ENCODE data around the gene RRAD. TPM values are rescaled to one million over a fixed set of nuclear protein-coding genes. Genes with fewer than 3 reads are reported as not detected.

Gene RRAD
- total and polyA plus RNA-seq, 4 donors = 31.8 to 42.3 (median 35.7) TPM

GRCh38 chr16:66891797-66892196 is 33.5 kb downstream of the RRAD start:
- no peak for TF ChIP-seq CTCF (IDR thresholded peaks at IDR 0.05; ENCODE audit: control extremely low read depth, extremely low read depth)
- WGBS, 2 donors = 94 to 96% methylated on average over 6 of the region's 6 CpGs
- Histone ChIP-seq H3K27me3 (ENCODE audit: control insufficient read depth in 3 of 3, insufficient read depth in 3 of 3, low read length in 2 of 3) (no peaks in the 10 kb centered on the region), H3K9me3 (ENCODE audit: control insufficient read depth in 4 of 4, insufficient read depth in 3 of 4, low read length in 3 of 4) (no peaks in the 10 kb centered on the region), H3K4me1 (ENCODE audit: control insufficient read depth in 5 of 5, insufficient read depth in 5 of 5, low read length in 5 of 5) (peaks cover 0 to 2% (median 0%) of the 10 kb centered on the region in 5 donors), H3K9ac (ENCODE audit: insufficient read depth in 1 of 2, low read length in 2 of 2) (no peak overlapping the region), H3K36me3 (ENCODE audit: control insufficient read depth in 4 of 4, insufficient read depth in 4 of 4, low read length in 4 of 4) (peaks cover 0 to 2% (median under 1%) of the 10 kb centered on the region in 4 donors), H3K27ac (ENCODE audit: low read depth in 1 of 2, low read length in 1 of 2) (no peak overlapping the region), H3K4me3 (no peak overlapping the region)
- ATAC-seq (ENCODE audit: insufficient read depth, low FRiP score) (no peak), DNase-seq (no peak)

GRCh38 chr16:66891360-66891759 is 34.0 kb downstream of the RRAD start:
- DNase-seq = no peak
- WGBS, 2 donors = 88 to 91% methylated on average over 4 of the region's 4 CpGs
- no peak for ATAC-seq (ENCODE audit: insufficient read depth, low FRiP score)
- Histone ChIP-seq H3K9ac (ENCODE audit: insufficient read depth in 1 of 2, low read length in 2 of 2) (no peak overlapping the region), H3K36me3 (ENCODE audit: control insufficient read depth in 4 of 4, insufficient read depth in 4 of 4, low read length in 4 of 4) (peaks cover 0 to 6% (median 2%) of the 10 kb centered on the region in 4 donors), H3K27ac (ENCODE audit: low read depth in 1 of 2, low read length in 1 of 2) (no peak overlapping the region), H3K4me3 (no peak overlapping the region), H3K4me1 (ENCODE audit: control insufficient read depth in 5 of 5, insufficient read depth in 5 of 5, low read length in 5 of 5) (peaks cover 0 to 2% (median 2%) of the 10 kb centered on the region in 5 donors), H3K27me3 (ENCODE audit: control insufficient read depth in 3 of 3, insufficient read depth in 3 of 3, low read length in 2 of 3) (no peaks in the 10 kb centered on the region), H3K9me3 (ENCODE audit: control insufficient read depth in 4 of 4, insufficient read depth in 3 of 4, low read length in 3 of 4) (no peaks in the 10 kb centered on the region)
- TF ChIP-seq CTCF (IDR thresholded peaks at IDR 0.05; ENCODE audit: control extremely low read depth, extremely low read depth) = no peak

- Histone ChIP-seq H3K4me1 (ENCODE audit: control insufficient read depth in 5 of 5, insufficient read depth in 5 of 5, low read length in 5 of 5) (peaks cover 0 to 2% (median 2%) of the 10 kb centered on the region in 5 donors), H3K27ac (ENCODE audit: low read depth in 1 of 2, low read length in 1 of 2) (no peak overlapping the region), H3K4me3 (no peak overlapping the region), H3K9ac (ENCODE audit: insufficient read depth in 1 of 2, low read length in 2 of 2) (no peak overlapping the region), H3K27me3 (ENCODE audit: control insufficient read depth in 3 of 3, insufficient read depth in 3 of 3, low read length in 2 of 3) (no peaks in the 10 kb centered on the region), H3K36me3 (ENCODE audit: control insufficient read depth in 4 of 4, insufficient read depth in 4 of 4, low read length in 4 of 4) (peaks cover 0 to 9% (median 3%) of the 10 kb centered on the region in 4 donors), H3K9me3 (ENCODE audit: control insufficient read depth in 4 of 4, insufficient read depth in 3 of 4, low read length in 3 of 4) (no peaks in the 10 kb centered on the region)
- 91 to 92% methylated on average over 2 of the region's 2 CpGs for WGBS, 2 donors
- no peak for TF ChIP-seq CTCF (IDR thresholded peaks at IDR 0.05; ENCODE audit: control extremely low read depth, extremely low read depth)
- no peak for ATAC-seq (ENCODE audit: insufficient read depth, low FRiP score)
- no peak for DNase-seq
These were observed 34.5 kb downstream of the RRAD start for GRCh38 chr16:66890799-66891198.

GRCh38 chr16:66889622-66890021 is 35.7 kb downstream of the RRAD start:
- Histone ChIP-seq H3K36me3 (ENCODE audit: control insufficient read depth in 4 of 4, insufficient read depth in 4 of 4, low read length in 4 of 4) (peaks cover 0 to 18% (median 14%) of the 10 kb centered on the region in 4 donors), H3K9ac (ENCODE audit: insufficient read depth in 1 of 2, low read length in 2 of 2) (no peak overlapping the region), H3K27me3 (ENCODE audit: control insufficient read depth in 3 of 3, insufficient read depth in 3 of 3, low read length in 2 of 3) (no peaks in the 10 kb centered on the region), H3K9me3 (ENCODE audit: control insufficient read depth in 4 of 4, insufficient read depth in 3 of 4, low read length in 3 of 4) (no peaks in the 10 kb centered on the region), H3K4me1 (ENCODE audit: control insufficient read depth in 5 of 5, insufficient read depth in 5 of 5, low read length in 5 of 5) (peaks cover 0 to 2% (median 0%) of the 10 kb centered on the region in 5 donors), H3K27ac (ENCODE audit: low read depth in 1 of 2, low read length in 1 of 2) (no peak overlapping the region), H3K4me3 (no peak overlapping the region)
- no peak for TF ChIP-seq CTCF (IDR thresholded peaks at IDR 0.05; ENCODE audit: control extremely low read depth, extremely low read depth)
- no peak for DNase-seq
- 74 to 76% methylated on average over 4 of the region's 4 CpGs for WGBS, 2 donors
- ATAC-seq (ENCODE audit: insufficient read depth, low FRiP score) = no peak
